Neural cell (in vitro differentiated cells): ENCODE measurements around the gene TMIGD3.

Experiments used
- CTCF ChIP-seq: fragments of 450-650 bp; IDR thresholded peaks from 2 replicates; pipeline ENCODE4 v1.5.1; 2014; ENCODE audit warnings: antibody characterized with exemption, mild to moderate bottlenecking, moderate library complexity; ENCODE audit not compliant: poor library complexity, severe bottlenecking
- EZH2 ChIP-seq: fragments of 200-600, 300-800 bp; shearing (Covaris generic), sonication (generic); IDR thresholded peaks from 2 replicates; pipeline ENCODE4 v1.6.1; 2014; ENCODE audit warnings: antibody characterized with exemption, low read length, borderline replicate concordance, mild to moderate bottlenecking; ENCODE audit not compliant: insufficient read depth, poor library complexity, severe bottlenecking
- RAD21 ChIP-seq: fragments of 450-650 bp; conservative IDR thresholded peaks from 2 replicates; pipeline ENCODE4 v1.6.1; 2014; ENCODE audit warnings: antibody characterized with exemption, mild to moderate bottlenecking, moderate library complexity
- REST ChIP-seq: IDR thresholded peaks from 2 replicates; pipeline ENCODE4 v1.6.1; 2012; ENCODE audit warnings: borderline replicate concordance

- TF ChIP-seq CTCF (no peak), RAD21 (no peak), REST (no peak), EZH2 (no peak)
Measured at GRCh38 chr1:111506561-111506960, 3.1 kb upstream of the TMIGD3 start.
